ENCODE data around the gene NTMT2.

GRCh38 chr1:170168265-170168664 lies 22.5 kb downstream of the NTMT2 start:
- TF ChIP-seq CTCF (optimal IDR thresholded peaks at IDR 0.05 in 1 of 3, IDR thresholded peaks at IDR 0.05 in 1 of 3, conservative IDR thresholded peaks at IDR 0.05 in 1 of 3; ENCODE audit: extremely low read depth in 1 of 3, insufficient read depth in 2 of 3, low read length in 3 of 3), result no peak
- no peak for TF ChIP-seq EZH2 (IDR thresholded peaks at IDR 0.05; ENCODE audit: low read length)
